IMR-90 (cell line): ENCODE results near the gene ZCCHC3. TPM values are rescaled to one million over a fixed set of nuclear protein-coding genes. Genes with fewer than 3 reads are reported as not detected.
A peak's percentile ranks its signal among the peaks of the same experiment; 100 is the strongest.

ENCODE experiments used
- ATAC-seq: fragments of 200-7000 bp; cut with Tn5 transposase; 2 replicates; pipeline ENCODE4 v1.9.1; 2020; ENCODE audit warnings: low read depth, mild to moderate bottlenecking, moderate library complexity
- BruUV-seq: library from RNA; stranded (reverse); fragments of 400-500 nt; replicated peaks from 2 replicates; lab custom pipeline; 2021; lab: Mats Ljungman, UMichigan
- CTCF ChIA-PET: fragments of 300-600 bp; formaldehyde crosslinking; extraction: SDS; loops from one replicate; lab custom pipeline; 2021; ENCODE audit warnings: antibody characterized with exemption; lab: Yijun Ruan, JAX
- POLR2A ChIA-PET: fragments of 300-600 bp; sonication (Branson Sonifier 250); formaldehyde crosslinking; loops from one replicate; lab custom pipeline; 2022; ENCODE audit warnings: antibody characterized with exemption; ENCODE audit not compliant: unreplicated experiment; lab: Charles Lee
- DNase-seq: peaks from one replicate; pipeline ENCODE4 v3.0.0; 2013
- H2AFZ ChIP-seq: replicated peaks from 2 replicates; pipeline ENCODE3; 2013; ENCODE audit warnings: low read length, mild to moderate bottlenecking; ENCODE audit not compliant: poor library complexity
- H2AK5ac ChIP-seq: 2 replicates; pipeline ENCODE4 v1.6.1; 2013; ENCODE audit warnings: low read depth, low read length, inconsistent platforms
- H2AK9ac ChIP-seq: replicated peaks from 2 replicates; pipeline ENCODE3; 2013; ENCODE audit warnings: mild to moderate bottlenecking, low read depth, low read length, moderate library complexity; ENCODE audit not compliant: poor library complexity
- H2BK120ac ChIP-seq: 2 replicates; pipeline ENCODE4 v1.6.1; 2013; ENCODE audit warnings: low read depth, low read length, inconsistent platforms
- H2BK15ac ChIP-seq: 3 replicates; pipeline ENCODE4 v1.6.1; 2013; ENCODE audit warnings: low read depth, low read length, inconsistent platforms
- H2BK20ac ChIP-seq: 2 replicates; pipeline ENCODE4 v1.6.1; 2013; ENCODE audit warnings: low read depth, mild to moderate bottlenecking, inconsistent platforms, low read length, moderate library complexity
- H2BK5ac ChIP-seq: 2 replicates; pipeline ENCODE4 v1.6.1; 2013; ENCODE audit warnings: mild to moderate bottlenecking, low read depth, low read length, inconsistent platforms; ENCODE audit not compliant: poor library complexity, severe bottlenecking
- H3K14ac ChIP-seq: replicated peaks from 2 replicates; pipeline ENCODE4 v1.6.1; 2013; ENCODE audit warnings: low read depth, low read length, inconsistent platforms
- H3K18ac ChIP-seq: 2 replicates; pipeline ENCODE4 v1.6.1; 2013; ENCODE audit warnings: low read depth, low read length, control low read depth
- H3K23ac ChIP-seq: 2 replicates; pipeline ENCODE4 v1.6.1; 2013; ENCODE audit warnings: low read depth, low read length, inconsistent platforms
- H3K27ac ChIP-seq: 2 replicates; pipeline ENCODE4 v1.5.1; 2013; ENCODE audit warnings: mild to moderate bottlenecking, control low read depth, low read length; ENCODE audit not compliant: insufficient read depth
- H3K27me3 ChIP-seq: 2 replicates; pipeline ENCODE4 v1.6.1; 2013; ENCODE audit warnings: low read length; ENCODE audit not compliant: control insufficient read depth, insufficient read depth
- H3K36me3 ChIP-seq: 2 replicates; pipeline ENCODE4 v1.6.1; 2013; ENCODE audit warnings: low read length, mixed read lengths; ENCODE audit not compliant: control insufficient read depth, insufficient read depth
- H3K4ac ChIP-seq: 2 replicates; pipeline ENCODE4 v1.6.1; 2013; ENCODE audit warnings: low read depth, low read length, inconsistent platforms
- H3K4me1 ChIP-seq: 2 replicates; pipeline ENCODE4 v1.6.1; 2013; ENCODE audit warnings: low read length, mixed read lengths; ENCODE audit not compliant: control insufficient read depth, insufficient read depth
- H3K4me2 ChIP-seq: 2 replicates; pipeline ENCODE4 v1.6.1; 2013; ENCODE audit warnings: low read depth, mild to moderate bottlenecking, control low read depth, low read length, moderate library complexity
- H3K4me3 ChIP-seq: 2 replicates; pipeline ENCODE4 v1.5.1; 2013; ENCODE audit warnings: low read depth, mild to moderate bottlenecking, control low read depth, low read length, moderate library complexity; ENCODE audit not compliant: insufficient read depth
- H3K56ac ChIP-seq: 2 replicates; pipeline ENCODE4 v1.6.1; 2013; ENCODE audit warnings: low read length, inconsistent platforms; ENCODE audit not compliant: insufficient read depth; ENCODE audit errors: extremely low read depth
- H3K79me1 ChIP-seq, 2 experiments: 2 replicates each; pipeline ENCODE4 v1.6.1; 2013; ENCODE audit warnings: low read length in 2 of 2, inconsistent platforms in 1 of 2, low read depth in 1 of 2
- H3K9ac ChIP-seq: 2 replicates; pipeline ENCODE4 v1.6.1; 2013; ENCODE audit warnings: low read depth, low read length, control low read depth
- H3K9me1 ChIP-seq: 2 replicates; pipeline ENCODE4 v1.6.1; 2013; ENCODE audit warnings: low read length, inconsistent platforms; ENCODE audit not compliant: insufficient read depth
- H3K9me3 ChIP-seq: 2 replicates; pipeline ENCODE4 v1.6.1; 2013; ENCODE audit warnings: low read length; ENCODE audit not compliant: control insufficient read depth, insufficient read depth
- H4K20me1 ChIP-seq: 2 replicates; pipeline ENCODE4 v1.6.1; 2013; ENCODE audit warnings: low read length, inconsistent platforms; ENCODE audit not compliant: insufficient read depth
- H4K5ac ChIP-seq: 2 replicates; pipeline ENCODE4 v1.6.1; 2013; ENCODE audit warnings: mild to moderate bottlenecking, low read depth, low read length, control low read depth
- H4K8ac ChIP-seq, 2 experiments: 2 replicates each; pipeline ENCODE4 v1.6.1; 2013; ENCODE audit warnings: low read depth in 2 of 2, low read length in 2 of 2, control low read depth in 1 of 2, inconsistent platforms in 1 of 2
- H4K91ac ChIP-seq: 2 replicates; pipeline ENCODE4 v1.6.1; 2013; ENCODE audit warnings: low read depth, low read length, inconsistent platforms; ENCODE audit not compliant: insufficient read depth
- BHLHE40 ChIP-seq: fragments of 150-350 bp; IDR thresholded peaks from 2 replicates; pipeline ENCODE4 v1.6.1; 2016; ENCODE audit warnings: mild to moderate bottlenecking, low read depth, low read length
- CEBPB ChIP-seq: IDR thresholded peaks from 2 replicates; pipeline ENCODE4 v1.6.1; 2012; ENCODE audit warnings: low read depth, low read length, improper control_type of control experiment
- CHD1 ChIP-seq: IDR thresholded peaks from 2 replicates; pipeline ENCODE4 v1.6.1; 2012; ENCODE audit warnings: low read depth, low read length, improper control_type of control experiment
- CTCF ChIP-seq: conservative IDR thresholded peaks from 2 replicates; pipeline ENCODE4 v1.5.1; 2012; ENCODE audit warnings: mild to moderate bottlenecking, low read depth, low read length, improper control_type of control experiment
- ELK1 ChIP-seq: fragments of 150-350 bp; IDR thresholded peaks from 2 replicates; pipeline ENCODE4 v1.6.1; 2016; ENCODE audit warnings: low read depth, mild to moderate bottlenecking, low read length, moderate library complexity, borderline replicate concordance
- FOS ChIP-seq: fragments of 150-350 bp; IDR thresholded peaks from 2 replicates; pipeline ENCODE4 v1.6.1; 2016; ENCODE audit warnings: low read depth, low read length
- MAFK ChIP-seq: IDR thresholded peaks from 2 replicates; pipeline ENCODE4 v1.6.1; 2012; ENCODE audit warnings: low read depth, low read length, improper control_type of control experiment
- MAZ ChIP-seq: IDR thresholded peaks from 2 replicates; pipeline ENCODE4 v1.6.1; 2012; ENCODE audit warnings: low read depth, mild to moderate bottlenecking, low read length, improper control_type of control experiment, moderate library complexity, borderline replicate concordance
- MXI1 ChIP-seq: IDR thresholded peaks from 2 replicates; pipeline ENCODE4 v1.6.1; 2012; ENCODE audit warnings: low read depth, mild to moderate bottlenecking, low read length, moderate library complexity, borderline replicate concordance
- NFE2L2 ChIP-seq: fragments of 150-350 bp; IDR thresholded peaks from 2 replicates; pipeline ENCODE4 v1.6.1; 2016; ENCODE audit warnings: low read depth, mild to moderate bottlenecking, low read length
- POLR2A ChIP-seq: IDR thresholded peaks from 2 replicates; pipeline ENCODE4 v1.6.1; 2012; ENCODE audit warnings: mild to moderate bottlenecking, low read depth, low read length
- RAD21 ChIP-seq: IDR thresholded peaks from 2 replicates; pipeline ENCODE4 v1.6.1; 2012; ENCODE audit warnings: low read length, improper control_type of control experiment
- RCOR1 ChIP-seq: IDR thresholded peaks from 2 replicates; pipeline ENCODE4 v1.6.1; 2012; ENCODE audit warnings: mild to moderate bottlenecking, low read length, improper control_type of control experiment; ENCODE audit not compliant: insufficient replicate concordance
- RFX5 ChIP-seq: IDR thresholded peaks from 2 replicates; pipeline ENCODE4 v1.8.0; 2012; ENCODE audit warnings: low read depth, mild to moderate bottlenecking, low read length, moderate library complexity
- SMC3 ChIP-seq: fragments of 150-350 bp; IDR thresholded peaks from 2 replicates; pipeline ENCODE4 v1.6.1; 2016; ENCODE audit warnings: low read depth, mild to moderate bottlenecking, antibody characterized with exemption, low read length, moderate library complexity
- USF2 ChIP-seq: fragments of 150-350 bp; IDR thresholded peaks from 2 replicates; pipeline ENCODE4 v1.6.1; 2017; ENCODE audit warnings: mild to moderate bottlenecking, antibody characterized with exemption, low read length, low read depth
- WGBS, 2 experiments: methylation state at CpG; one replicate each; pipeline versions ENCODE4 v1.1.5 to v1.1.7; 2013; ENCODE audit warnings: missing lambda C conversion rate in 2 of 2; ENCODE audit not compliant: insufficient read length in 1 of 2; ENCODE audit errors: extremely low coverage in 2 of 2; 5-methylcytosine and 5-hydroxymethylcytosine counted together
- dilution Hi-C: fragments of 300-500 bp; cut with HindIII; formaldehyde crosslinking; loops from one replicate; pipeline ENCODE4 v1.14.3; 2018; ENCODE audit warnings: low sequenced_read_pairs; ENCODE audit not compliant: unreplicated experiment
- in situ Hi-C: fragments of 300-500 bp; cut with MboI; formaldehyde crosslinking; loops from 3 replicates; pipeline ENCODE4 v1.14.3; 2019; ENCODE audit warnings: low sequenced_read_pairs, inconsistent platforms, mixed read lengths
- intact Hi-C: fragments of 100-400 bp; cut with micrococcal nuclease; formaldehyde crosslinking; loops from 2 replicates; pipeline ENCODE4 v1.10.0; 2022
- polyA plus RNA-seq, 3 experiments: library from polyadenylated mRNA; depleted of rRNA; stranded (reverse); fragments of >200 nt; gene quantifications; 2 replicates each; pipeline ENCODE4 v1.2.3, GENCODE V29; 2012; ENCODE audit warnings: low replicate concordance in 1 of 3
- total RNA-seq: library from RNA; depleted of rRNA; stranded (reverse); fragments of >200 nt; gene quantifications from 2 replicates; pipeline ENCODE4 v1.2.3, GENCODE V29; 2012

ZCCHC3 gene
- total and polyA plus RNA-seq, 2 of the 4 experiments (the other 2 are of a cell fraction), result 8.2 to 10.9 TPM

GRCh38 chr20:294602-295001 is 2.8 kb upstream of the ZCCHC3 start:
- no peak overlapping the region for H3K23ac ChIP-seq
- no peak overlapping the region for H2BK20ac ChIP-seq
- no peak overlapping the region for H3K4me3 ChIP-seq
- BruUV-seq, result no TSS peak
- H2BK5ac ChIP-seq, result no peak overlapping the region
- H3K9ac ChIP-seq, result no peak overlapping the region
- H4K20me1 ChIP-seq, result peaks cover 14% of the 10 kb centered on the region
- H4K91ac ChIP-seq, result no peak overlapping the region
- H3K27ac ChIP-seq, result no peak overlapping the region
- in situ Hi-C loops (no loop called here), intact Hi-C loops (no loop called here), dilution Hi-C loops (no loop called here)
- no peaks in the 10 kb centered on the region for H3K36me3 ChIP-seq
- CTCF ChIA-PET, result no interaction called here
- H3K79me1 ChIP-seq, result peaks cover 14 to 25% of the 10 kb centered on the region in 2 experiments
- no peak overlapping the region for H4K5ac ChIP-seq
- no peak for ATAC-seq
- peaks cover 10% of the 10 kb centered on the region for H3K9me1 ChIP-seq
- 80% methylated on average over 1 of the region's 5 CpGs; no CpG with 5 or more reads in 1 of the 2 experiments for WGBS, 2 experiments
- H3K18ac ChIP-seq, result no peak overlapping the region
- no peak for TF ChIP-seq RFX5
- TF ChIP-seq SMC3, result no peak
- no peak for TF ChIP-seq FOS
- TF ChIP-seq RAD21, result no peak
- no peak for TF ChIP-seq USF2
- TF ChIP-seq NFE2L2, result no peak
- no peak for TF ChIP-seq MAZ
- TF ChIP-seq ELK1, result no peak
- no peak for TF ChIP-seq CHD1
- no peak for TF ChIP-seq BHLHE40
- no peak for TF ChIP-seq CEBPB
- no peak for TF ChIP-seq MAFK
- TF ChIP-seq MXI1, result no peak
- no peak for TF ChIP-seq RCOR1
- TF ChIP-seq CTCF, result no peak
- no peak for TF ChIP-seq POLR2A
- peaks cover 4% of the 10 kb centered on the region for H3K4me1 ChIP-seq
- H2BK120ac ChIP-seq, result no peak overlapping the region
- no peak overlapping the region for H2BK15ac ChIP-seq
- POLR2A ChIA-PET, result no interaction called here
- H2AFZ ChIP-seq, result peak overlapping the region; percentile 15
- H3K14ac ChIP-seq, result no peak overlapping the region
- no peaks in the 10 kb centered on the region for H3K9me3 ChIP-seq
- peak overlapping the region; percentile 73 for H2AK5ac ChIP-seq
- no peak overlapping the region for H2AK9ac ChIP-seq
- H3K4me2 ChIP-seq, result no peak overlapping the region
- H3K4ac ChIP-seq, result no peak overlapping the region
- no peak overlapping the region for H4K8ac ChIP-seq
- no peak overlapping the region for H3K56ac ChIP-seq
- DNase-seq, result no peak
- H3K27me3 ChIP-seq, result no peaks in the 10 kb centered on the region
